K562 (cell line): ENCODE data around the gene TRIM34. TPM values are rescaled to one million over a fixed set of nuclear protein-coding genes. Genes with fewer than 3 reads are reported as not detected.

Experiments used
- BRD9 ChIP-seq: fragments of 450-650 bp; IDR thresholded peaks from 2 replicates; pipeline ENCODE4 v1.6.1; 2018; ENCODE audit warnings: low read depth; ENCODE audit not compliant: partially characterized antibody
- KDM1A ChIP-seq, 2 experiments: fragments of 450-650 bp; IDR thresholded peaks; 2 replicates each; pipeline ENCODE4 v1.6.1; 2016; ENCODE audit warnings: mild to moderate bottlenecking in 2 of 2
- MAZ ChIP-seq, 2 experiments: fragments of 450-650 bp in 1 of 2; sonication (generic) in 1 of 2; formaldehyde crosslinking; IDR thresholded peaks in 1 of 2; conservative IDR thresholded peaks in 1 of 2; 2 replicates each; pipeline versions ENCODE4 v1.4.0 to v1.5.0; 2020; ENCODE audit warnings: mild to moderate bottlenecking in 1 of 2, missing genetic modification reagents in 1 of 2
- NFIC ChIP-seq: fragments of 450-650 bp; IDR thresholded peaks from 2 replicates; pipeline ENCODE4 v1.6.1; 2017; ENCODE audit warnings: mild to moderate bottlenecking, inconsistent platforms
- NR2C2 ChIP-seq, 2 experiments: fragments of 200-800 bp in 1 of 2; sonication (Bioruptor generic) in 1 of 2; sonication (generic) in 1 of 2; formaldehyde crosslinking in 1 of 2; IDR thresholded peaks; 2 replicates each; pipeline versions ENCODE4 v1.6.1 to v1.8.0; 2016 to 2022; ENCODE audit warnings: mild to moderate bottlenecking in 1 of 2, missing compliant biosample characterization in 1 of 2, missing genetic modification characterization in 1 of 2, missing genetic modification reagents in 1 of 2
- POLR2H ChIP-seq: IDR thresholded peaks from 2 replicates; pipeline ENCODE4 v1.6.1; 2016; ENCODE audit warnings: missing genetic modification characterization, low read depth, mild to moderate bottlenecking, control low read depth, missing compliant biosample characterization, moderate library complexity
- RCOR1 ChIP-seq, 2 experiments: IDR thresholded peaks; 2 replicates each; pipeline ENCODE4 v1.6.1; 2012; ENCODE audit warnings: low read depth in 2 of 2, low read length in 2 of 2, borderline replicate concordance in 1 of 2, improper control_type of control experiment in 1 of 2
- RNF2 ChIP-seq: sonication (generic); IDR thresholded peaks from 2 replicates; pipeline ENCODE4 v1.6.1; 2016
- SOX6 ChIP-seq: fragments of 450-650 bp; IDR thresholded peaks from 2 replicates; pipeline ENCODE4 v1.6.1; 2014; ENCODE audit warnings: mild to moderate bottlenecking
- SP1 ChIP-seq: sonication (generic); formaldehyde crosslinking; IDR thresholded peaks from 2 replicates; pipeline ENCODE4 v1.8.1; 2022; ENCODE audit warnings: mild to moderate bottlenecking, missing genetic modification reagents
- TEAD4 ChIP-seq, 2 experiments: sonication (generic) in 1 of 2; formaldehyde crosslinking in 1 of 2; IDR thresholded peaks; 2 replicates each; pipeline versions ENCODE4 v1.6.1 to v1.8.0; 2012 to 2022; ENCODE audit warnings: borderline replicate concordance in 1 of 2, inconsistent platforms in 1 of 2, low read length in 1 of 2, mild to moderate bottlenecking in 1 of 2, missing genetic modification reagents in 1 of 2
- XRCC5 ChIP-seq: fragments of 200-400 bp; formaldehyde crosslinking; IDR thresholded peaks from 2 replicates; pipeline ENCODE4 v1.6.1; 2017; ENCODE audit warnings: low read depth, mild to moderate bottlenecking, low read length
- ZNF143 ChIP-seq: sonication (generic); formaldehyde crosslinking; IDR thresholded peaks from 2 replicates; pipeline ENCODE4 v1.9.0; 2022; ENCODE audit warnings: mild to moderate bottlenecking, missing genetic modification reagents
- polyA plus RNA-seq, 8 experiments: library from polyadenylated mRNA; depleted of rRNA in 4 of 8; stranded (reverse) in 5 of 8; unstranded in 3 of 8; fragments of >200 nt; fragmentation: Nextera tagmentation in 2 of 8; fragmentation: Illumina TruSeq in 1 of 8; extraction: Ambion mirVana in 2 of 8; extraction: Trizol in 1 of 8; gene quantifications; 2 replicates each; pipeline versions ENCODE4 v1.2.1 to v1.2.3, GENCODE V29; 2011 to 2014; ENCODE audit warnings: inconsistent platforms in 1 of 8, missing spikeins in 1 of 8
- total RNA-seq, 7 experiments: library from RNA; depleted of rRNA in 6 of 7; stranded (reverse); fragments of >200 nt in 6 of 7; fragmentation: Illumina TruSeq in 2 of 7; extraction: Trizol in 2 of 7; gene quantifications; 2 replicates each; pipeline versions ENCODE4 v1.2.1 to v1.2.3, GENCODE V29; 2011 to 2021; ENCODE audit warnings: low replicate concordance in 1 of 7
- TF ChIP-seq, protein P1 (sequence below), 2 experiments: fragments of 450-650 bp; conservative IDR thresholded peaks; 2 replicates each; pipeline ENCODE4 v1.6.1; 2017; ENCODE audit warnings: mild to moderate bottlenecking in 2 of 2, moderate library complexity in 2 of 2
- TF ChIP-seq, protein P2 (sequence below): IDR thresholded peaks from 2 replicates; pipeline ENCODE4 v1.6.1; 2011; ENCODE audit not compliant: insufficient read length; ENCODE audit errors: extremely low read depth
- TF ChIP-seq, protein P3 (sequence below), 2 experiments: fragments of 450-650 bp; formaldehyde crosslinking in 1 of 2; IDR thresholded peaks; 2 replicates each; pipeline versions ENCODE4 v1.4.0 to v1.6.1; 2014 to 2020; ENCODE audit warnings: mild to moderate bottlenecking in 2 of 2, borderline replicate concordance in 1 of 2, low read depth in 1 of 2

The TRIM34 gene
- total and polyA plus RNA-seq, 9 of the 15 experiments (the other 6 are each of a cell fraction or from before 2014, with no cell fraction given): 0.31 to 2.9 (median 1.3) TPM

DNA sequence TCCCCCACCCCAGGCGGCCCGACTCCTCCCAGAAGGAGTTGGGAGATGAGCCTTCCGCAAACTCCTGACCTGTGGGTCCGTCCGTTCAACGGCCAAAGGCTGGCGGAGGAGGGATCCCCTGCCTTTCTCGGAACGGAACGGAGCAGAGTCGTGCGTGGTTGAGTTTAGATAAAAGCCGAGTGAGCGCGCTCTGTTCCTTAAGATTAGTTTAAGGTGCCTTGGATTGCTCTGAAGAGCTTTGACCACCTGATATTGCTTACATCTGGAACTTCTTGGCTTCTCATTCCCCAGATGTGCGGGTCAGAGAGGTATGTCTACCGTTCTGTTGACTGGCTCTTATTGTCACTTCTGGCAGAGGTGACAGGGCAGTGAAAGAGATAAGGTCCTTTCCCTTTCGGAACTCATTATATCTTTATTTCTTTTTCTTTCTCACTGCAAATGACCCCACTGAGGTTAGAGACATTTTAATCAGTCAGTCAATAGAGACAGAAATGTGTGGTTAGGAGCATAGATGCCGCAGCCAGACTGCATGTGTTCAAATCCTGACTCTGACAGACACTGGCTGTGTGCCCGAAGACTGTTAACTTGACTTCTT lies 28.1 kb upstream of the TRIM34 start, which contains the start of gene TRIM6 (continued):
- TF ChIP-seq KDM1A (IDR thresholded peaks at IDR 0.05): peak; percentile 94 to 96; a peak in 3 of 4 replicates
- TF ChIP-seq, protein P1, sequence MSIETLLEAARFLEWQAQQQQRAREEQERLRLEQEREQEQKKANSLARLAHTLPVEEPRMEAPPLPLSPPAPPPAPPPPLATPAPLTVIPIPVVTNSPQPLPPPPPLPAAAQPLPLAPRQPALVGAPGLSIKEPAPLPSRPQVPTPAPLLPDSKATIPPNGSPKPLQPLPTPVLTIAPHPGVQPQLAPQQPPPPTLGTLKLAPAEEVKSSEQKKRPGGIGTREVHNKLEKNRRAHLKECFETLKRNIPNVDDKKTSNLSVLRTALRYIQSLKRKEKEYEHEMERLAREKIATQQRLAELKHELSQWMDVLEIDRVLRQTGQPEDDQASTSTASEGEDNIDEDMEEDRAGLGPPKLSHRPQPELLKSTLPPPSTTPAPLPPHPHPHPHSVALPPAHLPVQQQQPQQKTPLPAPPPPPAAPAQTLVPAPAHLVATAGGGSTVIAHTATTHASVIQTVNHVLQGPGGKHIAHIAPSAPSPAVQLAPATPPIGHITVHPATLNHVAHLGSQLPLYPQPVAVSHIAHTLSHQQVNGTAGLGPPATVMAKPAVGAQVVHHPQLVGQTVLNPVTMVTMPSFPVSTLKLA (conservative IDR thresholded peaks at IDR 0.05): peak in 1 of 2 experiments; percentile 55; a peak in 2 of 4 replicates
- peak; percentile 59; the same call in 1 of the 2 replicates for TF ChIP-seq POLR2H (tag)
- TF ChIP-seq RCOR1 (IDR thresholded peaks at IDR 0.05; ENCODE audit: borderline replicate concordance in 1 of 2, low read depth in 2 of 2, low read length in 2 of 2): peak; percentile 78 to 85; a peak in 3 of 4 replicates
- no peak for TF ChIP-seq NR2C2 (CRISPR knock-in tag; IDR thresholded peaks at IDR 0.05)
- TF ChIP-seq NR2C2 (tag; IDR thresholded peaks at IDR 0.05): 0 out of 2 replicates have a peak, but pooled peaks have one; percentile 12
- TF ChIP-seq RNF2: peak; percentile 90
- no peak for TF ChIP-seq MAZ (CRISPR knock-in tag; conservative IDR thresholded peaks at IDR 0.05 in 1 of 2, IDR thresholded peaks at IDR 0.05 in 1 of 2)
- peak; percentile 90 for TF ChIP-seq NFIC
- TF ChIP-seq XRCC5: peak; percentile 35; the same call in 1 of the 2 replicates
- peak; percentile 50; the same call in 1 of the 2 replicates for TF ChIP-seq SP1
- TF ChIP-seq TEAD4 (IDR thresholded peaks at IDR 0.05; ENCODE audit: low read length): peak; percentile 95
- no peak for TF ChIP-seq TEAD4 (CRISPR knock-in tag; IDR thresholded peaks at IDR 0.05; ENCODE audit: borderline replicate concordance)
- TF ChIP-seq, protein P2, sequence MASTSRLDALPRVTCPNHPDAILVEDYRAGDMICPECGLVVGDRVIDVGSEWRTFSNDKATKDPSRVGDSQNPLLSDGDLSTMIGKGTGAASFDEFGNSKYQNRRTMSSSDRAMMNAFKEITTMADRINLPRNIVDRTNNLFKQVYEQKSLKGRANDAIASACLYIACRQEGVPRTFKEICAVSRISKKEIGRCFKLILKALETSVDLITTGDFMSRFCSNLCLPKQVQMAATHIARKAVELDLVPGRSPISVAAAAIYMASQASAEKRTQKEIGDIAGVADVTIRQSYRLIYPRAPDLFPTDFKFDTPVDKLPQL: no peak
- peak; percentile 73; the same call in 1 of the 2 replicates for TF ChIP-seq SOX6
- peak; percentile 46 for TF ChIP-seq BRD9
- no peak for TF ChIP-seq ZNF143 (CRISPR knock-in tag)
- TF ChIP-seq, protein P3, sequence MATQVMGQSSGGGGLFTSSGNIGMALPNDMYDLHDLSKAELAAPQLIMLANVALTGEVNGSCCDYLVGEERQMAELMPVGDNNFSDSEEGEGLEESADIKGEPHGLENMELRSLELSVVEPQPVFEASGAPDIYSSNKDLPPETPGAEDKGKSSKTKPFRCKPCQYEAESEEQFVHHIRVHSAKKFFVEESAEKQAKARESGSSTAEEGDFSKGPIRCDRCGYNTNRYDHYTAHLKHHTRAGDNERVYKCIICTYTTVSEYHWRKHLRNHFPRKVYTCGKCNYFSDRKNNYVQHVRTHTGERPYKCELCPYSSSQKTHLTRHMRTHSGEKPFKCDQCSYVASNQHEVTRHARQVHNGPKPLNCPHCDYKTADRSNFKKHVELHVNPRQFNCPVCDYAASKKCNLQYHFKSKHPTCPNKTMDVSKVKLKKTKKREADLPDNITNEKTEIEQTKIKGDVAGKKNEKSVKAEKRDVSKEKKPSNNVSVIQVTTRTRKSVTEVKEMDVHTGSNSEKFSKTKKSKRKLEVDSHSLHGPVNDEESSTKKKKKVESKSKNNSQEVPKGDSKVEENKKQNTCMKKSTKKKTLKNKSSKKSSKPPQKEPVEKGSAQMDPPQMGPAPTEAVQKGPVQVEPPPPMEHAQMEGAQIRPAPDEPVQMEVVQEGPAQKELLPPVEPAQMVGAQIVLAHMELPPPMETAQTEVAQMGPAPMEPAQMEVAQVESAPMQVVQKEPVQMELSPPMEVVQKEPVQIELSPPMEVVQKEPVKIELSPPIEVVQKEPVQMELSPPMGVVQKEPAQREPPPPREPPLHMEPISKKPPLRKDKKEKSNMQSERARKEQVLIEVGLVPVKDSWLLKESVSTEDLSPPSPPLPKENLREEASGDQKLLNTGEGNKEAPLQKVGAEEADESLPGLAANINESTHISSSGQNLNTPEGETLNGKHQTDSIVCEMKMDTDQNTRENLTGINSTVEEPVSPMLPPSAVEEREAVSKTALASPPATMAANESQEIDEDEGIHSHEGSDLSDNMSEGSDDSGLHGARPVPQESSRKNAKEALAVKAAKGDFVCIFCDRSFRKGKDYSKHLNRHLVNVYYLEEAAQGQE (IDR thresholded peaks at IDR 0.05; ENCODE audit: borderline replicate concordance): peak; percentile 10; the same call in 1 of the 2 replicates
- TF ChIP-seq, protein P3 (CRISPR knock-in tag; IDR thresholded peaks at IDR 0.05; ENCODE audit: low read depth): no peak
